Heart left ventricle (tissue), 13 donors: Measurements from ENCODE around the gene CMIP.

Source experiments
- CTCF ChIP-seq, 12 donors: fragments of 200-600 bp; sonication (generic) in 4 of 12; IDR thresholded peaks; one replicate each; pipeline versions ENCODE4 v1.5.0 to v1.8.0; 2018 to 2022; ENCODE audit warnings: antibody characterized with exemption in 12 of 12, mild to moderate bottlenecking in 5 of 12
- POLR2A ChIP-seq, 2 donors: fragments of 450-650 bp; IDR thresholded peaks; one replicate each; pipeline ENCODE4 v1.6.1; 2017; ENCODE audit warnings: antibody characterized with exemption in 2 of 2, mild to moderate bottlenecking in 2 of 2, moderate library complexity in 2 of 2
- donor health status: ischemic (EF 13 %, LVEDD 7.1; RV severe dilation, severe dysfunction).
- donor health status: DM: no; HTN: yes; CAD: no.
- donor health status: DM: no; HTN: no; CAD: no.
- donor health status: ischemic (EF 25% LVEDD 6.9; RV normal size, moderate dysfunction).
- donor health status: ischemic (EF 25% LVEDD 5.7; RV mildly dilated, moderate dysfunction).
- donor health status: ischemic (EF 35%, LVEDD 5.7; RV mildly dilated, moderate dysfunction).
- donor health status: nonischemic (EF 11% LVEDD 7.7; RV severe dilation, severe dysfunction).
- donor health status: DM: yes; HTN: yes; CAD: no.
- donor health status: PGD.
- donor health status: ischemic (EF 29% LVEDD 5.4; RV normal size, mild dysfunction).
- donor health status: nonischemic (EF 23%, LVEDD 6.1; RV moderate dilation, normal function).

GRCh38 chr16:81523387-81524115, 78.9 kb downstream of the CMIP start:
- no peak for TF ChIP-seq POLR2A (IDR thresholded peaks at IDR 0.05)
- no peak for TF ChIP-seq CTCF (IDR thresholded peaks at IDR 0.05)
